ENCODE results near the gene KIAA1217. TPM values are rescaled to one million over a fixed set of nuclear protein-coding genes. Genes with fewer than 3 reads are reported as not detected.

Gene KIAA1217
- total RNA-seq, 1 donor from 2014 or later = 74.8 TPM

DNA sequence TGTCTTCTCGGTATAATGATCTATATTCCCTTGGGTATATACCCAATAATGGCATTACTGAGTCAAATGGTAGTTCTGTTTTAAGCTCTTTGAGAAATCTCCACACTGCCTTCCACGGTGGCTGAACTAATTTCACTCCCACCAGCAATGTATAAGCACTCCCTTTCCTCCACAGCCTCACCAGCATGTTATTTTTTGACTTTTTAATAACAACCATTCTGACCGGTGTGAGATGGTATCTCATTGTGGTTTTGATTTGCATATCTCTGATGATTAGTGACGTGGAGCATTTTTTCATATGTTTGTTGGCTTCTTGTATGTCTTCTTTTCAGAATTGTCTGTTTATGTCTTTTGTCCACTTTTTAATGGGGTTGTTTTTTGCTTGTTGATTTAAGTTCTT lies 33.6 kb downstream of the KIAA1217 start:
- DNase-seq (ENCODE audit: low spot score) = no peak

- no peak for DNase-seq (ENCODE audit: low spot score)
Observed at GRCh38 chr10:24246365-24246764, 37.4 kb downstream of the KIAA1217 start.

DNA sequence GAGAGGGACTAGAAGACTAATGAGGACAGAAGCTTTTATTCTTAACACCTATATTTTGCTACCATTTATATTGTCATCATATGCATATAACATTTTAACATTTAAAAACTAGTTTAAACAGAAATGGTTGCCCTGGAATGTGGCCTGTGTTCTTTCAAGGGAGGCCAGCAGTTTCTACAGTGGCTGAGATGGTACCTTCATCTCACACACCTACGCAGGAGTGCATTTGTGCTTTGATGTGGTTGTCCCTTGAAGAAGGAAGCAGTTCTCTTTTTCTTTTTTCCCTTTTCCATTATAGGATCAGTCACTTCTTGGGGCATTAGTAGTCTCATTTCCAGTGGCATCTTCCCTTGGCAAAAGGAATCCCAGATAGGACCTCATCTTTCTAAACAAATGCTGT lies 38.9 kb downstream of the KIAA1217 start:
- no peak for DNase-seq (ENCODE audit: low spot score)

DNA sequence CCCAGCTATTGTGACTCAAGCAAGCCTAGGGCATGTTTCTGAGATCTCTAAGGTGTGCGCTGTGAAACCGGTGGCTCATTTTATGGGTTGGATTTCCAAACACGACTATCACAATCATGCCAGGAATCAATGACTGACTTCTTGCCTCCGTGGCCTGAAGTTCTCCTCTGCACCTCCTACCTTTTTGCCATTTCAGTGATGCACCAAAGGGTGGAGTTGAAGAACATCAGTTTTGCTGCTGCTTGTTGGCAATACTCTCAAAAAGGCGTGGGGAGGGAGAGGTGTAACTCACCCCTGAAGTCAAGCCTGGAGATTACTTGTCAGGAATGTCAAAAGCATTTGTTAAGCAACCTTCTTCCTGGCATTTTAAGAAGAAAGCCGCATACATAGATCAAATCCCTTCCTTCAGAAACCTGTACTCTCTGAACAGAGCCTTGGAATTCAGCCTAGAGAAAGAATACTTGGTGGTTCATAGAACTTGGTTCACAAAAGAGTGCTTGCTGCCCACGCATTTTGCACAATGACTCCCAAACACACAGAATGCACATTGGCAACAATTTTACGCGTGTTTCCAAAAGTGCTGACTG lies 41.0 kb downstream of the KIAA1217 start:
- DNase-seq (ENCODE audit: low spot score) = no peak

DNA sequence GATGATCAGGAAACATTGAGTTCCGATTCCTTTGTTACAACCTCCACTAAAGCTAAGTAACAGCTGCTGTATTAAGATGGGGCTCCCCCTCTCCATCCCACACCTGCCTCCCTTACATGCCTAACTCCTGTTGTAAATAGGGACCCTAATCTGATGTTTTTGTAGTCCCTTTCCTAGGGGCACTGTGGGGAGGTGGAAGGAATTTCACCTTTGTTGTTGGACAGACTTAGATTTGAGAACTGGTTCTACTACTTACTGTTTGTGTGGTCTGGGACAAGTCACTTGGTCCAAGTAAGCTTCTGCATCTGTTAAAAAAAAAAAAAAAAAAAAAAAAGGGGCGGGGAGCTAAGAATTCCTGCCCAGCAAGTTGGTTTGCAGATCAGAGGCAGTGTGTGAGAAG lies 42.6 kb downstream of the KIAA1217 start:
- no peak for DNase-seq (ENCODE audit: low spot score)

DNA sequence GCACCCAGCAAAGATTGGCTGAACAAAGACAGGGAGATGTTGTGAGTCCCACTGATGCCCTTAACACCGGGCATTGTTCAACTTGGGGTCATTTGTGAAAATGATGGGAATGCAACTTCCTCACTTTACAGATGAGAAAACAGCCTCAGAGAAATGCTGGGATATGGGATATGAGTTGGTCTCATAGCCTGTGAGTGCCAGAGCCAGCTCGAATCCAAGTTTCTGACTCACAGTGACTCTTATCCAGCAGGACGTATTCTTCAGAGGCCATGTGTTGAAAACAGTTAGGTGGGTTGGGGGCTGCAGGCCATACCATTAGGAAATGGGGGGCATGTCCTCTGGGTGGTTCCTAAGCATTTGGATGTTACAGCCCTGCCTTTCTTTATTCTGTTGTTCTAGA lies 45.2 kb downstream of the KIAA1217 start:
- no peak for DNase-seq (ENCODE audit: low spot score)

DNA sequence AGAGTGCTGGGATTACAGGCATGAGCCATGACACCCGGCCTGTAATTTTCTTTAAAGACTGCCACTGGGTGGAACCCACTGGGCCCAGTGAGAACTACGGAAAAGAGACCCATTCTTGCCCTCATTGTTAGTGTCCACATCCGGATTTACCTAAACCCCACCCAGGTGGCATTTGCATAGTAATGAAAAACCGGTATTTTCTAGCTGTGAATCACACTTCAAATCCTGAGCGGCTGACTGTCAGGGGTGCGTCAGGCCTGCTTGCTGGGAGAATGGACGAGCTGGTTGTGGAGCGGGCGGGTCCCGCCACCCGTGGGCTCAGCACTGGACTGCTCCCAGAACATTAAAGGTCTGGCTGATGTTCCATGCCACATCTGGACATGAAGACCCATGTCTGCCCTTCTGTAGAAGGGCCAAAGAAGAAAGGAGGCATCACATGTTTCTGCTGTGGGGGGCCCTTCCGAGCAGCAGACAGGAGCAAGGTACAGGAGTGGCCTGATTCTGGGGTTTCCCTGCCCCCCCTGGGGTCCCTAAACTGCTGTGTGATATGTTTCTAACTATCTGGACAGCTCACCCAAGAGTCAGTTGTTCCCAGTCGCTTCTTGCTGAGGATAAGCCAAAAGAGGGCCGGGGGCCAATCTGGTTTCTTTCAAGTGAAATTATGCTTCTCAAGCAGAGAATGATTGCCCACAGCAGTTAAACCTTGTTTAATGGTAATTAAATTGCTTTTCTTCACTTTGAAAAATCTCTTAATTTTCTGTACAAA lies 46.4 kb downstream of the KIAA1217 start:
- no peak for DNase-seq (ENCODE audit: low spot score)

GRCh38 chr10:24255881-24256311 lies 47.0 kb downstream of the KIAA1217 start:
- no peak for DNase-seq (ENCODE audit: low spot score)

- no peak for DNase-seq (ENCODE audit: low spot score)
Observed at GRCh38 chr10:24256619-24257107, 47.7 kb downstream of the KIAA1217 start.

DNA sequence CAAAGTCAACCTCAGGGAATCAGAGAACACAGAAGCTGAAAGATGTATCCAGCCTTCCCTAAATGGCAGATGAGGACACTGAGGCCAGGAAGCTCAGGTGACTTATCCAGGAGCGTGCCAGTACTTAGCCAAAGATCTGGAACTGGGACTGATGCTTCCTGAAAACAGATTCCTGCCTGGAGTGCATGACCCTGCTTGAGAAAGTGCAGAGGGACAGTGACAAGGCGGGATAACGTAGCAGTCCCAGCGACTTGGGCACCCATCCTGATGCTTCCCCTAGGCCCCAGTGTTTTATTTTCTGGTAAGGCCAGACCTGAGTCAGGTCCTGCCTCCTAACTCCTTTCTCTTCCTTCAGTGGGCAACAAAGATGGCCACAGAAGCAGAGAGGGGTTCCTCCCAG lies 48.6 kb downstream of the KIAA1217 start:
- no peak for DNase-seq (ENCODE audit: low spot score)

GRCh38 chr10:24259365-24260130 lies 50.6 kb downstream of the KIAA1217 start:
- no peak for DNase-seq (ENCODE audit: low spot score)

- no peak for DNase-seq (ENCODE audit: low spot score)
Observed at GRCh38 chr10:24261627-24262026, 52.7 kb downstream of the KIAA1217 start.

DNA sequence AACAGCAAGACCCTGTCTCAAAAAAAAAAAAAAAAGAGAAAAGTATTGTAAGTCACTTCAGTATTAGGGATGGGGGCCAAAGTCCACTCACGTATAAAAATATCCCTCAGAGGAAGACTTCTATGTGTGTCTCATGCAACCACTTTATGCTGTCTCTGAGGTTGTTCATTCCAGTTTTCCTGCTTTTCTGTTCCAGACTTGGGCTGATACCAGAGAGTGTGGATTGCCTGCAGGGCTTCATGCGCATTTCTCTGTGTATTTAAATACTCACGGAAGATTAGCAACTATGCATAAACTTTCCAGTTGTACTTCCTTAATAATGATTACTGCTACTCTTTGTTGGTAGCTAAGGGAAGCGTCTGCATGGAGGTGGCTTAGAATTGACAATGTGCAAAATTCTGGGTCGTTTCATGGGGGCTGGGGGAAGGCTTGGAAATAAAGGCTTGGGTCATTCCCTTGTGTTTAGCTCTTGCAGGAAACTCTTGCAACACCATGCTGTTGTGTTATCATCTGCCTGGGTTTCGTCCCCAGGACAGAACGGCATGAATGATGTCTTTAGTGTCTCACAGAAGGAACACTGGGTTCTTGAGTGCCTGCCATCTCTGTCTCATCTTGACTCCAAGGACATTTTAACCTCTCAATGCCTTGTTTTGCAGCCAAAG lies 54.1 kb downstream of the KIAA1217 start:
- no peak for DNase-seq (ENCODE audit: low spot score)

DNA sequence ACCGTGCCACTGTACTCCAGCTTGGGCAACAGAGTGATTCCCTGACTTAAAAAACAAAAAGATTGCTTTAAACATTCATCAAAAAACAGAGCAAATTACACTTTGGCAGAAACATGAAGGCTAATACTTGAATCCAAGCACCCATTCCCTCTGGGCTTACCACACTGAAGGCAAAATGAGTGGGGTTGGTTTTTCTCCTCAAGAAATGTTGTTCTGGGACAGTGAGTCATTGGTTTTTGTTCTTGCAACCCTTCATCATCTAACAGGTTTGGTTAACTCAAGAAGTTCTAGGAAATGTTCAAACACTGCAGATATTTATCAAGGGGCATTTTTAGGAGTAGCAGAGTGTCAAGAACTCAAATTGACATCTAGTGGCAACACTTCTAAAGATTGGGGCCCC lies 60.5 kb downstream of the KIAA1217 start:
- DNase-seq (ENCODE audit: low spot score) = no peak

DNA sequence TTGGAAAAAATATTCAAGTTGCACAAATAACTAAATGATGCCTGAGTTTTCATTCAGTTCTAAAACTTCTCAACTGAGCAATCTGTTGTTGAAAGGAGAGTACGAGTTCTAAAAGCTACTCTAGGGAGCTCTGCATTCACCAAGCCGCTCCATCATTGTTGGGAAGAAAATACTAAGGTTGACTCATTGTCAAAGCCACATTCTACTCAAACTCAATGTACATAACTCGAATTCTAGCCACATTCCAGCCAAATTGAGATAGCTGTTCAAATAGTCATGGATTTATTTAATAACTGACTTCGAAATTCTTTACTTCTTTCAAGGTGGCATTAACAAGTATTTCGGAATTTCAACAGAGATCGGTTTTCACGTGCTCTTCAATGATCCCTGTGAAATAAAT lies 63.4 kb downstream of the KIAA1217 start:
- DNase-seq (ENCODE audit: low spot score) = no peak

DNA sequence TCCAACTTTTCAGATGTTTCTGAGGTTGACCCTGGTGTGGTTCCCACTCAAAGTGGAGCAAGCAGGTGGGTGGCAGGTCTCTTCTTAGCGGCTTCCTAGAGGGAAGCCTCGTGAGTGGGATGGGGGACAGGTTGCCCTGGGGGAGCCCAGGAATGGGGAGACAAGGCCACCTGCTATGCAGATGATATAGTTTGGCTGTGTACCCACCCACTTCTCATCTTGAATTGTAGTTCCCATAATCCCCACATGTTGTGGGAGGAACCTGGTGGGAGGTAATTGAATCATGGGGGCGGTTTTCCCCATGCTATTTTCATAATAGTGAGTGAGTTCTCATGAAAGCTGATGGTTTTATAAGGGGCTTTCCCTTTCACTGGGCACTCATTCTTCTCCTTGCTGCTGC lies 68.3 kb downstream of the KIAA1217 start:
- no peak for DNase-seq (ENCODE audit: low spot score)

GRCh38 chr10:24277771-24278170 lies 68.8 kb downstream of the KIAA1217 start:
- no peak for DNase-seq (ENCODE audit: low spot score)

DNA sequence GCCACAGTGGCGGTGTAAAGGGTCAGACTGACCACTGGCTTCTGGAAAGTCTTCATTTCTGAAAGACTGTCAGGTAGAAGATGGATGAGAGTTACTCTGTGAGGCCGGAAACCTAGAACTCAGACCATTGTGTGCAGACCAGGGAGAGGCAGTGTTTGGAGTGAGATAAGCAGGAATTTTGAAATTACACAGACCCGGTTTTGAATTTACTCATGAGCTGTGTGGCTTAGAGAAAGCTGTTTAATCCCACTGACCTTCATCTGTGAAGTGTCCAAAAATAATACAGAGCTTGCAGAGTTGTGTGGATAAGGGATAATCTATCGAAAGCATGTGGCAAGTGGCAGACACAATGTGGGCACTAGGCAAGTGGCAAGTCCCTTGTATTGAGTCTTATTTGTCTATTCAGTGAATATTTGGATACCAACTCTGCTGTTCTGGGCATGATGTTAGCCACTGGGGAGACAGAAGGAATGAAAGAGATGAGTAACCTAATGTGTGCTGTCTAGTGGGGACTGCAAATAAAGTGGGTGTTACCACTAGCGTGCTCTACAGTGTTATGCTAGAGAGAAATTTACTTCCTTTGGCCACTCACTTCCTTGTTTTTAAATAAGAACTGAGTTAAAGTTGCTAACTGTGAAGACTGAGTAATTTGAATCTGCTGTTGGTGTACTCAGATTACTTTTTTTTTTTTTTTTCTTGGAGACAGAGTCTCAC lies 69.4 kb downstream of the KIAA1217 start:
- DNase-seq (ENCODE audit: low spot score) = no peak

DNA sequence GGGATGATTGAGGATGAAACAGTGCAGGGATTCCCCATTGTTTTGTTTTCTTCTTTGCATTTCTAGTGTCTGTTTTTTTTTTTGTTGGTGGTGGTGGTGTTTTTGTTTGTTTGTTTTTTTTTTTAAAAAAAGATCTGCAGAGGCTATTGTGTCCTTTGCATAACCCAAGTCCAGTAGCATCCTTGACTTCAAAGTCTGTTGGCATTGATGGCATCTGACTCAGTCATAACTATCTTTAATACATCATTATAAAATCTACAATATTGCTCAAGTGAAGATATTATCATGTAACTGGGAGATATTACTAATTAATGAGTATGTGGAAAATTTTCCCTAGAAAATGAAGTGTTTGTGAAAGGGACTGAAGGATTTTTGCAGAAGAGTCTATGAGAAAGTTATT lies 70.2 kb downstream of the KIAA1217 start:
- no peak for DNase-seq (ENCODE audit: low spot score)

DNA sequence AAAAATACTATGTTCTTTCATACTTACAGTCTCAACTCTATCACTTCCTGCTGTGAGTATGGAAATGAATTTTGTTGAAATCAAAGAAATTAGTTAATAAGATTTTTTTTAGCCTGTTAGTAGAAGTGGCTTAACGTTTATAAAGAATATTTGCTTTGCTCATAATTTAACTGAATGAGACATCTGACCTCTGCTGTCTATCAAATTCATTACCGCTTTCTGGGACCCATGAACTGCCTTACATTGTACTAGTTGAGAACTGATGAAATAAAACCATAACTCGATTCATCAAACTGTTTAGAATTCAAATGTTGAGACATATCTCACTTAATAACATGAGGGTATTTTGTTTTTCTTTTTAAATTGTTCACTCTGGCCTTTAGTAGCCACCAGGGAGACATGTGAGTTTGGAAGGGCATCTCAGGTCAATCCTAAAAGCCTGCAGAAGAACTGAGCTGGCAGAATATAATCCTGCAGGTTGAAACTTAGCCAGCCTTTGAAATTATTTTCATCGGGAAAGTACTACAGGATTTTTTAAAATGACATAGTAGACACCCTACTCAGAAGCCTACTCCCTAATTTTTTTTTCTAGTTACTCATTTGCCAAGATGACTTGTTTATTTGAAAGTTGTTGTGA lies 78.7 kb downstream of the KIAA1217 start:
- DNase-seq (ENCODE audit: low spot score) = no peak

- DNase-seq (ENCODE audit: low spot score) = no peak
Observed at GRCh38 chr10:24288581-24288980, 79.6 kb downstream of the KIAA1217 start.
